ENCODE measurements around the gene MGAT3.

- TF ChIP-seq CTCF (IDR thresholded peaks at IDR 0.05) (no peak), POLR2A (IDR thresholded peaks at IDR 0.05) (no peak), POLR2AphosphoS5 (IDR thresholded peaks at IDR 0.05) (no peak)
Observed at GRCh38 chr22:39408807-39409206, 48.0 kb upstream of the MGAT3 start.
